Measurements from ENCODE around the gene FAM161A. TPM values are rescaled to one million over a fixed set of nuclear protein-coding genes. Genes with fewer than 3 reads are reported as not detected.
"Not testable (repeated sequence)": the region's sequence is repeated elsewhere in the genome, so short reads cannot be mapped to it uniquely, and the experiment has no call there.

The FAM161A gene
- total RNA-seq, 2 experiments from 2014 or later, result 6.5 to 6.6 TPM

DNA sequence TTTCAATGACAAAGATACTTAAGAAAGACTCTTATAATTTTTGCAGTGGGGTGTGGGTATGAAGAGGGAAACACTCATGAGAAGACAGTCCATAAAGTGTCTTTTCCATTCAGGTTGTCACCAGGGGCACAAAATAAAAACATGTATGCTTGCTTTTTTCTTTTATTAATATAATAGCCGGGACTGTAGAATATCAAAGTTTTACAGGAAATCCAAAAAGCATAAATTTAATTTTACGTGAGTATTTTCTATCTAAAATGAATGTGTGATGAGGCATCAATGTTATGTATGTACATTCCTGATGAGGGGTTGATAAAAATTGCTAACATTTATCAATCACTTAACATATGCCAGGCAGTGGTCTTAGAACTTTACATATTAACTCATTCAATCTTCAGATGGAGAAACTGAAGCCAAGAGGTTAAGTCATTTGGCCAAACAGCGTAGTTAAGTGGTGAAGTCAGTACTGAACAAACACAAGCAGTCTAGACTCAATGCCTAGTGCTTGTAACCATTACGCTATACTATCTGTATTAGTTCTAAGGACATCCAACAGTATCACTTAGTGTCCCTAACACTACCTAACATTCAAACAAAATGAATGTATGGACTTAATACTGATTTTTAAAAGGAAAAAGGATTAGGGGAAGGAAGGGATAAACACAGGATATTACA, 23.8 kb upstream of the FAM161A start:
- peak overlapping the region; percentile 52 for H3K27ac Mint-ChIP-seq
- intact Hi-C loops (cut with micrococcal nuclease), result no loop called here
- peaks cover 7% of the 10 kb centered on the region for H3K4me1 Mint-ChIP-seq (ENCODE audit: low read depth)
- ChIA-PET CTCF (no interaction called here), POLR2A (interaction anchor here (0.8 to 1.2 kb wide), 2 partner anchors 9 to 11 kb away, joined by 3 to 4 read pairs; no protein-coding TSS in a partner anchor)
- H3K36me3 Mint-ChIP-seq (ENCODE audit: low read depth), result peaks cover 56% of the 10 kb centered on the region
- no peaks in the 10 kb centered on the region for H3K27me3 Mint-ChIP-seq
- TF ChIP-seq, protein P1, sequence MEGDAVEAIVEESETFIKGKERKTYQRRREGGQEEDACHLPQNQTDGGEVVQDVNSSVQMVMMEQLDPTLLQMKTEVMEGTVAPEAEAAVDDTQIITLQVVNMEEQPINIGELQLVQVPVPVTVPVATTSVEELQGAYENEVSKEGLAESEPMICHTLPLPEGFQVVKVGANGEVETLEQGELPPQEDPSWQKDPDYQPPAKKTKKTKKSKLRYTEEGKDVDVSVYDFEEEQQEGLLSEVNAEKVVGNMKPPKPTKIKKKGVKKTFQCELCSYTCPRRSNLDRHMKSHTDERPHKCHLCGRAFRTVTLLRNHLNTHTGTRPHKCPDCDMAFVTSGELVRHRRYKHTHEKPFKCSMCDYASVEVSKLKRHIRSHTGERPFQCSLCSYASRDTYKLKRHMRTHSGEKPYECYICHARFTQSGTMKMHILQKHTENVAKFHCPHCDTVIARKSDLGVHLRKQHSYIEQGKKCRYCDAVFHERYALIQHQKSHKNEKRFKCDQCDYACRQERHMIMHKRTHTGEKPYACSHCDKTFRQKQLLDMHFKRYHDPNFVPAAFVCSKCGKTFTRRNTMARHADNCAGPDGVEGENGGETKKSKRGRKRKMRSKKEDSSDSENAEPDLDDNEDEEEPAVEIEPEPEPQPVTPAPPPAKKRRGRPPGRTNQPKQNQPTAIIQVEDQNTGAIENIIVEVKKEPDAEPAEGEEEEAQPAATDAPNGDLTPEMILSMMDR (IDR thresholded peaks at IDR 0.05), result no peak
- H3K4me3 Mint-ChIP-seq, result no peak overlapping the region
- no peak for ATAC-seq
- no peak for DNase-seq
- H3K9me3 Mint-ChIP-seq, result no peaks in the 10 kb centered on the region

DNA sequence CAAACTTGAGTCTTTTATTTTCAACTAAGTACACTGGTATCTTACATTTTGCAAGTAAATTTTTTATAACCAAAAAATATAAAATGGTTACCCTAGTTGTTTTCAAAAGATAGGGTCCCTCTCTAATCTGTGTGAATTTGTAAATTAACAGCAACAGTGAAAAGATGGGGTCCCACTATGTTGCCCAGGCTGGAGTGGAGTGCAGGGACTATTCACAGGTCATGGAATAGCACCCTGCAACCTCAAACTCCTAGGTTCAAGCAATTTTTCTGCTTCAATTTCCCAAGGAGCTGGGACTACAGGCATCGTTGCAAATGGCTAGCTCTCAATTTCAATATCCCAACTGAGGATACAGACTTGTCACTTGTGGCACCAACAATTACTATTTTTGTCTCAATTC, 22.5 kb upstream of the FAM161A start:
- no peak overlapping the region for H3K4me3 Mint-ChIP-seq
- TF ChIP-seq, protein P1 (IDR thresholded peaks at IDR 0.05), result no peak
- ChIA-PET POLR2A (interaction anchor here (0.6 kb wide), 1 partner anchor 790 kb away, joined by 3 read pairs; no protein-coding TSS in a partner anchor), CTCF (no interaction called here)
- ATAC-seq (no peak), DNase-seq (no peak)
- H3K9me3 Mint-ChIP-seq, result no peaks in the 10 kb centered on the region
- peaks cover 7% of the 10 kb centered on the region for H3K4me1 Mint-ChIP-seq (ENCODE audit: low read depth)
- no peaks in the 10 kb centered on the region for H3K27me3 Mint-ChIP-seq
- intact Hi-C loops (cut with micrococcal nuclease), result no loop called here
- peaks cover 60% of the 10 kb centered on the region for H3K36me3 Mint-ChIP-seq (ENCODE audit: low read depth)
- H3K27ac Mint-ChIP-seq, result no peak overlapping the region

DNA sequence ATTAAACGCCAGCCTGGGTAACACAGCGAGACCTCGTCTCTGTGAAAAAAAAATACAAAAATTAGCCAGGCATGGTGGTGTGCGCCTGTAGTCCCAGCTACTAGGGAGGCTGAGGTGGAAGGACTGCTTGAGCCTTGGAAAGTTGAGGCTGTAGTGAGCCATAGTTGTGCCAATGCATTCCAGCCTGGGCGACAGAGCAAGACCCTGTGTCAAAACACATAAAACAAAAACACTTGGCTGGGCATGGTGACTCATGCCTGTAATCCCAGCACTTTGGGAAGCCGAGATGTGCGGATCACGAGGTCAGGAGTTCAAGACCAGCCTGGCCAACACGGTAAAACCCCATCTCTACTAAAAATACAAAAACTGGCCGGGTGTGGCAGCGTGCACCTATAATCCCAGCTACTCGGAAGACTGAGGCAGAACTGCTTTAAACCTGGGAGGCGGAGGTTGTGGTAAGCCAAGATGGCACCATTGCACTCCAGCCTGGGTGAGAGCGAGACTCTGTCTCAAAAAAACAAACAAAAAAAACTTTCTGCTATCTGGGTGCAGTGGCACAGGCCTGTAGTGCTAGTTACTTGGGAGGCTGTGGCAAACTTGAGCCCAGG, 12.7 kb upstream of the FAM161A start:
- H3K36me3 Mint-ChIP-seq (ENCODE audit: low read depth), result peaks cover 72% of the 10 kb centered on the region
- ATAC-seq; intact Hi-C loops (cut with micrococcal nuclease); H3K27me3 Mint-ChIP-seq; DNase-seq; H3K9me3 Mint-ChIP-seq; H3K4me1 Mint-ChIP-seq (ENCODE audit: low read depth); H3K4me3 Mint-ChIP-seq; H3K27ac Mint-ChIP-seq: not testable (repeated sequence)
- ChIA-PET POLR2A (interaction anchor here (0.8 to 1.9 kb wide), 5 partner anchors 10 to 20 kb away, joined by 3 to 14 read pairs (median 3); partner anchors contain the start of gene FAM161A), CTCF (interaction anchor here (0.7 to 1.3 kb wide), 2 partner anchors 7 to 13 kb away, joined by 3 read pairs; partner anchors contain the start of gene FAM161A)

DNA sequence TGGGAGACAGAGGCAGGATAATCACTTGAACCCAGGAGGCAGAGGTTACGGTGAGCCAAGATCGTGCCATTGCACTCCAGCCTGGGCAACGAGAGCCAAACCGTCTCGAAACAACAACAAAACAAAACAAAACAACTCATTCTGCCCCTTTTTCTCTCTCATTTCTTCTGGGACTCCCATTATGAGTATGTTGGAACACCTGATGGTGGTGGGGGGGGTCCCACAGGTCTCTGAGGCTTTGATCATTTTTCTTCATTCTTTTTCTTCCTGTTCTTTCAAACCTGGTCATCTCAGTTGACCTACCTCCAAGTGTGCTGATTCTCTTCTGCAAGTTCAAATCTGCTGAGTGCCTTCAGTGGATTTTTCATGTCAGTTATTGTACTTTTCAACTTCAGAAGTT, 8.2 kb upstream of the FAM161A start:
- Mint-ChIP-seq H3K9me3 (no peaks in the 10 kb centered on the region), H3K4me1 (ENCODE audit: low read depth) (peaks cover 3% of the 10 kb centered on the region), H3K4me3 (no peak overlapping the region), H3K27me3 (no peaks in the 10 kb centered on the region), H3K36me3 (ENCODE audit: low read depth) (peaks cover 51% of the 10 kb centered on the region), H3K27ac (no peak overlapping the region)
- TF ChIP-seq, protein P1 (IDR thresholded peaks at IDR 0.05), result no peak
- POLR2A ChIA-PET, result interaction anchor here (2.2 kb wide), 1 partner anchor 24 kb away, joined by 10 read pairs; no protein-coding TSS in a partner anchor
- intact Hi-C loops (cut with micrococcal nuclease), result no loop called here
- CTCF ChIA-PET, result no interaction called here
- no peak for DNase-seq
- ATAC-seq, result no peak

DNA sequence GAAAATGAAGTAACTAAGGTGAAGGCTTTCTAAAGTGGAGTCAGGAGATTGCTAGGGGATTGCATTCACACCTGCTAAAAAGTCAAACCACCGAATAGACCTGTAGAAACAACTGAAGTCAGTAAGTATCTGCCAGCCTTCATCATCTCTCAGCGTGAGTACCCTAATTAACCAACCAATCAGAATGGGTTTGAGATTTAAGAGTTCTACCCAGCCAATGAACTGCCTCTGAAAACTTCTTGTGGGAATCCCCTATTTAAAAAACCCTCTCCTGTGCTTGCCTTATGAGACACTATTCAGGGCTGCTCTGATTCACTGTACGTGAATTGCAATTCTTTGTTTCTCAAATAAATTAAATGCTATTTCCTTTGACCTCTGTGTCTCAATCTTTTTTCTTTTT, 3.4 kb upstream of the FAM161A start:
- intact Hi-C loops (cut with micrococcal nuclease), result no loop called here
- no peak for DNase-seq
- Mint-ChIP-seq H3K27ac (no peak overlapping the region), H3K4me1 (ENCODE audit: low read depth) (peaks cover 20% of the 10 kb centered on the region), H3K9me3 (no peaks in the 10 kb centered on the region), H3K4me3 (no peak overlapping the region), H3K36me3 (ENCODE audit: low read depth) (peaks cover 17% of the 10 kb centered on the region), H3K27me3 (no peaks in the 10 kb centered on the region)
- ATAC-seq, result no peak
- TF ChIP-seq, protein P1 (IDR thresholded peaks at IDR 0.05), result no peak
- ChIA-PET POLR2A (interaction anchor here (0.7 to 1.3 kb wide), 4 partner anchors 8 to 343 kb away, joined by 3 read pairs; no protein-coding TSS in a partner anchor), CTCF (no interaction called here)
